HCT116 (cell line): ENCODE results near the gene CDAN1. TPM values are rescaled to one million over a fixed set of nuclear protein-coding genes. Genes with fewer than 3 reads are reported as not detected.

Experiments used
- ATAC-seq: fragments of 200-7000 bp; cut with Tn5 transposase; 2 replicates; pipeline ENCODE4 v1.9.1; 2020; ENCODE audit warnings: mild to moderate bottlenecking, moderate library complexity
- BruUV-seq: library from RNA; stranded (reverse); fragments of 400-500 nt; replicated peaks from 2 replicates; lab custom pipeline; 2021; lab: Mats Ljungman, UMichigan
- CTCF ChIA-PET: fragments of 300-600 bp; sonication (Branson Sonifier 250); formaldehyde crosslinking; loops from one replicate; lab custom pipeline; 2021; ENCODE audit warnings: antibody characterized with exemption; lab: Charles Lee
- POLR2A ChIA-PET: fragments of 300-600, 350-600 bp; sonication (Branson Sonifier 250); formaldehyde crosslinking; loops from one replicate; lab custom pipeline; 2021; ENCODE audit warnings: antibody characterized with exemption; lab: Charles Lee
- RAD21 ChIA-PET, 2 experiments: fragments of 300-600 bp; sonication (Branson Sonifier 250); formaldehyde crosslinking; loops; one replicate each; lab custom pipeline; 2023; ENCODE audit warnings: low total read pairs in 2 of 2; ENCODE audit not compliant: uncharacterized antibody in 2 of 2, unreplicated experiment in 2 of 2, low non-redundant PET in 1 of 2; lab: Charles Lee
- DNase-seq: peaks from one replicate; pipeline ENCODE4 v3.0.0-alpha.2; 2010; ENCODE audit warnings: low read depth, low spot score
- H2AFZ ChIP-seq: fragments of 200-600 bp; shearing (Covaris generic), sonication (generic); 2 replicates; pipeline ENCODE4 v1.6.1; 2017; ENCODE audit warnings: low read depth, mixed run types, mixed read lengths, antibody characterized with exemption, low read length; ENCODE audit not compliant: poor library complexity, severe bottlenecking
- H3K27ac ChIP-seq: 2 replicates; pipeline ENCODE4 v1.5.1; 2012; ENCODE audit warnings: low read depth, low read length
- H3K27me3 ChIP-seq: fragments of 200-600 bp; sonication (generic); 2 replicates; pipeline ENCODE4 v1.6.1; 2016; ENCODE audit warnings: mixed run types, low read length, mixed read lengths; ENCODE audit not compliant: insufficient read depth
- H3K36me3 ChIP-seq, 2 experiments: fragments of 200-500 bp in 1 of 2; fragments of 200-600 bp in 1 of 2; sonication (Bioruptor generic) in 1 of 2; sonication (generic) in 1 of 2; 2 replicates each; pipeline versions ENCODE4 v1.5.1 to v1.6.1; 2014 to 2016; ENCODE audit warnings: low read length in 2 of 2, inconsistent platforms in 1 of 2, mixed read lengths in 1 of 2, mixed run types in 1 of 2; ENCODE audit not compliant: insufficient read depth in 2 of 2, control insufficient read depth in 1 of 2
- H3K4me1 ChIP-seq, 2 experiments: fragments of 200-600 bp in 1 of 2; sonication (generic) in 1 of 2; 2 replicates each; pipeline versions ENCODE4 v1.5.1 to v1.6.1; 2012 to 2017; ENCODE audit warnings: low read length in 2 of 2, inconsistent platforms in 1 of 2, mild to moderate bottlenecking in 1 of 2, mixed read lengths in 1 of 2, mixed run types in 1 of 2, moderate library complexity in 1 of 2; ENCODE audit not compliant: insufficient read depth in 2 of 2, control insufficient read depth in 1 of 2
- H3K4me2 ChIP-seq: fragments of 200-600 bp; sonication (generic); 2 replicates; pipeline ENCODE4 v1.6.1; 2017; ENCODE audit warnings: mixed run types, low read length, mixed read lengths
- H3K4me3 ChIP-seq, 2 experiments: fragments of 200-600 bp in 1 of 2; sonication (generic) in 1 of 2; replicated peaks in 1 of 2; 2 replicates each; pipeline ENCODE4 v1.5.1; 2011 to 2016; ENCODE audit warnings: low read length in 2 of 2, control low read depth in 1 of 2, low read depth in 1 of 2, mild to moderate bottlenecking in 1 of 2, mixed read lengths in 1 of 2, mixed run types in 1 of 2
- H3K79me2 ChIP-seq: fragments of 200-600 bp; sonication (generic); 2 replicates; pipeline ENCODE4 v1.6.1; 2017; ENCODE audit warnings: mild to moderate bottlenecking, mixed run types, low read length, moderate library complexity, mixed read lengths; ENCODE audit not compliant: insufficient read depth
- H3K9ac ChIP-seq: fragments of 200-600 bp; sonication (generic); 2 replicates; pipeline ENCODE4 v1.6.1; 2016; ENCODE audit warnings: low read length, mixed read lengths
- H3K9me2 ChIP-seq: fragments of 200-600 bp; sonication (generic), shearing (Covaris generic); 2 replicates; pipeline ENCODE4 v1.6.1; 2017; ENCODE audit warnings: mixed run types, mild to moderate bottlenecking, moderate library complexity; ENCODE audit not compliant: insufficient read depth
- H3K9me3 ChIP-seq, 2 experiments: fragments of 200-500 bp in 1 of 2; fragments of 200-600 bp in 1 of 2; sonication (Bioruptor generic) in 1 of 2; sonication (generic) in 1 of 2; 2 replicates each; pipeline ENCODE4 v1.6.1; 2014 to 2017; ENCODE audit warnings: low read length in 2 of 2, mixed read lengths in 2 of 2, inconsistent platforms in 1 of 2, low read depth in 1 of 2, mild to moderate bottlenecking in 1 of 2, mixed run types in 1 of 2, moderate library complexity in 1 of 2; ENCODE audit not compliant: control insufficient read depth in 1 of 2, insufficient read depth in 1 of 2
- H4K20me1 ChIP-seq: fragments of 200-600 bp; sonication (generic), shearing (Covaris generic); 2 replicates; pipeline ENCODE4 v1.6.1; 2017; ENCODE audit warnings: mixed run types, mild to moderate bottlenecking, moderate library complexity; ENCODE audit not compliant: insufficient read depth
- CBX3 ChIP-seq: IDR thresholded peaks from 2 replicates; pipeline ENCODE4 v1.6.1; 2012; ENCODE audit warnings: low read depth
- JUND ChIP-seq: IDR thresholded peaks from 2 replicates; pipeline ENCODE4 v1.6.1; 2012
- TCF7L2 ChIP-seq: IDR thresholded peaks from 2 replicates; pipeline ENCODE4 v1.7.0; 2011; ENCODE audit warnings: borderline replicate concordance, inconsistent platforms; ENCODE audit not compliant: insufficient read depth, insufficient read length; ENCODE audit errors: extremely low read depth
- intact Hi-C: fragments of 100-400 bp; cut with micrococcal nuclease; formaldehyde crosslinking; loops from 2 replicates; pipeline ENCODE4 v1.10.0; 2022
- total RNA-seq: library from RNA; stranded (reverse); gene quantifications from one replicate; pipeline ENCODE4 v1.2.1, GENCODE V29; 2021; ENCODE audit not compliant: unreplicated experiment
- TF ChIP-seq, protein P1 (sequence below): IDR thresholded peaks from 2 replicates; pipeline ENCODE4 v1.6.1; 2012; ENCODE audit warnings: low read depth

Gene CDAN1
- total RNA-seq, 1 experiment from 2014 or later: 22.4 TPM

DNA sequence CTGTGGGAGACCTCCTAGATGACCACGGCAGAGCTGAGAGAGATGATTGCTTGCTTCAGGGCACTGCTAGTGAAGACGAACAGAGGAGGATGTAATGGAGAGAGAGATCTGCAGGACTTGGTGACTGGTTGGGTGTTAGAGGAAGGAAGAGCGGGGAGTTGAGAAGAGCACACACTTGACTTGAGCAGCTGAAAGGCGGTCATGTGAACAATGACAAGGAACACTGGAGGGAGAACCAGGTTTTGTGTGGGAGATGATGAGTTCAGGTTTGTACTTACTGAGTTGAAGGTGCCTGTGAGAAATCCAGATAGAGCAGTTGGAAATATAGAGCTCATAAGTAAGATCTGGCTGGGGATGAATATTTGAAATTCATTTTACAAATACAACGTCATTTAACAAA, 40.3 kb downstream of the CDAN1 start (continued):
- TF ChIP-seq, protein P1, sequence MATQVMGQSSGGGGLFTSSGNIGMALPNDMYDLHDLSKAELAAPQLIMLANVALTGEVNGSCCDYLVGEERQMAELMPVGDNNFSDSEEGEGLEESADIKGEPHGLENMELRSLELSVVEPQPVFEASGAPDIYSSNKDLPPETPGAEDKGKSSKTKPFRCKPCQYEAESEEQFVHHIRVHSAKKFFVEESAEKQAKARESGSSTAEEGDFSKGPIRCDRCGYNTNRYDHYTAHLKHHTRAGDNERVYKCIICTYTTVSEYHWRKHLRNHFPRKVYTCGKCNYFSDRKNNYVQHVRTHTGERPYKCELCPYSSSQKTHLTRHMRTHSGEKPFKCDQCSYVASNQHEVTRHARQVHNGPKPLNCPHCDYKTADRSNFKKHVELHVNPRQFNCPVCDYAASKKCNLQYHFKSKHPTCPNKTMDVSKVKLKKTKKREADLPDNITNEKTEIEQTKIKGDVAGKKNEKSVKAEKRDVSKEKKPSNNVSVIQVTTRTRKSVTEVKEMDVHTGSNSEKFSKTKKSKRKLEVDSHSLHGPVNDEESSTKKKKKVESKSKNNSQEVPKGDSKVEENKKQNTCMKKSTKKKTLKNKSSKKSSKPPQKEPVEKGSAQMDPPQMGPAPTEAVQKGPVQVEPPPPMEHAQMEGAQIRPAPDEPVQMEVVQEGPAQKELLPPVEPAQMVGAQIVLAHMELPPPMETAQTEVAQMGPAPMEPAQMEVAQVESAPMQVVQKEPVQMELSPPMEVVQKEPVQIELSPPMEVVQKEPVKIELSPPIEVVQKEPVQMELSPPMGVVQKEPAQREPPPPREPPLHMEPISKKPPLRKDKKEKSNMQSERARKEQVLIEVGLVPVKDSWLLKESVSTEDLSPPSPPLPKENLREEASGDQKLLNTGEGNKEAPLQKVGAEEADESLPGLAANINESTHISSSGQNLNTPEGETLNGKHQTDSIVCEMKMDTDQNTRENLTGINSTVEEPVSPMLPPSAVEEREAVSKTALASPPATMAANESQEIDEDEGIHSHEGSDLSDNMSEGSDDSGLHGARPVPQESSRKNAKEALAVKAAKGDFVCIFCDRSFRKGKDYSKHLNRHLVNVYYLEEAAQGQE: no peak

DNA sequence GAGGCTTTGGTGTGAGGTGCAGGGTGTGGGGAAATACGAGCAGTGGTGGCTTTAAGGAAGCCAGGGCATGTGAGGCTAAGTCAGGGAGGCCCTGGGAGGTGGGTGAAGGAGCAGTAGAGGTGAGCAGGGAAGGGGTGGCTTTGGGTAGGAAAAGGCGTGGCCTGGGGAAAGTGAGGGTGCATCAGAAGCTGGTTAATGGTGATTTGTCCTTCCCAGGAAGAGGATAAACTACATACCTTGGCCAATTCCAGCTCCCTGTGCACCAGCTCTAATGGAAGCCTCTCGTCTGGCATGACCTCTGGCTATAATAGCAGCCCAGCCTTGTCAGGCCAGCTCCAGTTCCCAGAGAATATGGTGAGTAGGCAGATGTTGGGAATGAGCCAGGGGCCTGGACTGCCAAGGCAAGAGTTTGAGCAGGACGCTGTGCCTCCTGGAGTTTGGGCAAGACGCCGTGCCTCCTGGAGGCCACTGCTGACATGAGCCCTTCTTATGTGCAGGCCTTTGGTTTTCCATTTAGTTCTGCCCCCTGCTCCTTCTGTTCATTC, 41.3 kb downstream of the CDAN1 start:
- ATAC-seq (no peak), DNase-seq (no peak)
- Histone ChIP-seq H3K4me1 (no peaks in the 10 kb centered on the region), H3K9ac (no peak overlapping the region), H3K27ac (no peak overlapping the region), H3K4me2 (no peak overlapping the region), H2AFZ (no peak overlapping the region), H3K36me3 (no peaks in the 10 kb centered on the region; a peak in 1 of 4 replicates), H3K9me2 (no peaks in the 10 kb centered on the region), H3K27me3 (no peaks in the 10 kb centered on the region), H4K20me1 (no peaks in the 10 kb centered on the region), H3K9me3 (0 out of 4 replicates have a peak, but pooled peaks cover 0 to under 1% of the 10 kb centered on the region in 2 experiments), H3K4me3 (no peak overlapping the region), H3K79me2 (no peaks in the 10 kb centered on the region)
- ChIA-PET POLR2A (no interaction called here), CTCF (no interaction called here), RAD21 (no interaction called here)
- BruUV-seq: no TSS peak
- intact Hi-C loops: no loop called here
- TF ChIP-seq TCF7L2 (no peak), JUND (no peak), CBX3 (no peak)
- TF ChIP-seq, protein P1: no peak
